SU-DHL-6 (cell line): ENCODE measurements around the gene LHB.

Experiments used
- H2AFZ ChIP-seq: fragments of 200-600 bp; sonication (generic); 2 replicates; pipeline ENCODE4 v1.6.1; 2014; ENCODE audit warnings: low read depth, mild to moderate bottlenecking, moderate library complexity, mixed read lengths, antibody characterized with exemption, low read length; ENCODE audit not compliant: severe bottlenecking
- H3F3A ChIP-seq: fragments of 200-600 bp; shearing (Covaris generic); 2 replicates; pipeline ENCODE4 v1.6.0; 2016; ENCODE audit warnings: antibody characterized with exemption, mild to moderate bottlenecking; ENCODE audit not compliant: insufficient read depth
- H3K27ac ChIP-seq: fragments of 200-600 bp; sonication (generic); 2 replicates; pipeline ENCODE4 v1.5.1; 2016; ENCODE audit warnings: low read depth, mild to moderate bottlenecking, low read length, moderate library complexity, mixed read lengths
- H3K27me3 ChIP-seq: fragments of 200-600 bp; sonication (generic), shearing (Covaris generic); 2 replicates; pipeline ENCODE4 v1.6.0; 2014; ENCODE audit warnings: mild to moderate bottlenecking, low read length
- H3K36me3 ChIP-seq: fragments of 200-600 bp; sonication (generic); 2 replicates; pipeline ENCODE4 v1.6.1; 2014; ENCODE audit warnings: mild to moderate bottlenecking, low read length, mixed read lengths
- H3K4me2 ChIP-seq: fragments of 300-600, 200-600 bp; shearing (Covaris generic), sonication (generic); 2 replicates; pipeline ENCODE4 v1.6.0; 2014; ENCODE audit warnings: low read length, low read depth, mild to moderate bottlenecking; ENCODE audit not compliant: poor library complexity, severe bottlenecking
- H3K4me3 ChIP-seq: fragments of 200-600 bp; sonication (generic); 2 replicates; pipeline ENCODE4 v1.5.1; 2014; ENCODE audit warnings: antibody characterized with exemption, low read length, mild to moderate bottlenecking, mixed read lengths; ENCODE audit not compliant: insufficient read depth, poor library complexity, severe bottlenecking
- H3K79me2 ChIP-seq: fragments of 200-600 bp; sonication (generic); 2 replicates; pipeline ENCODE4 v1.6.1; 2014; ENCODE audit warnings: mild to moderate bottlenecking, low read length, moderate library complexity; ENCODE audit not compliant: insufficient read depth
- H3K9ac ChIP-seq: fragments of 200-600 bp; sonication (generic); 2 replicates; pipeline ENCODE4 v1.7.0; 2014; ENCODE audit warnings: mild to moderate bottlenecking, low read length
- H3K9me2 ChIP-seq: fragments of 200-600 bp; sonication (generic); replicated peaks from 2 replicates; pipeline ENCODE4 v1.6.1; 2014; ENCODE audit warnings: low read length; ENCODE audit not compliant: insufficient read depth
- H3K9me3 ChIP-seq: fragments of 200-600 bp; sonication (generic); 2 replicates; pipeline ENCODE4 v1.6.1; 2014; ENCODE audit warnings: low read length, mixed read lengths; ENCODE audit not compliant: insufficient read depth
- H4K20me1 ChIP-seq: fragments of 200-600 bp; sonication (generic); 2 replicates; pipeline ENCODE4 v1.6.1; 2014; ENCODE audit warnings: low read depth, mild to moderate bottlenecking, antibody characterized with exemption, low read length, moderate library complexity, mixed read lengths
- CTCF ChIP-seq: fragments of 200-600 bp; sonication (generic); IDR thresholded peaks from one replicate; pipeline ENCODE4 v1.5.1; 2017; ENCODE audit warnings: antibody characterized with exemption, mild to moderate bottlenecking, low read length, moderate library complexity; ENCODE audit not compliant: insufficient read depth, poor library complexity, severe bottlenecking
- EZH2phosphoT487 ChIP-seq: fragments of 200-600 bp; sonication (generic), shearing (Covaris generic); conservative IDR thresholded peaks from 2 replicates; pipeline ENCODE4 v1.6.1; 2018; ENCODE audit warnings: mild to moderate bottlenecking, antibody characterized with exemption, low read length, moderate library complexity, mixed read lengths

The LHB gene

GRCh38 chr19:49006905-49007304, 10.0 kb downstream of the LHB start:
- H3K9me3 ChIP-seq, result no peaks in the 10 kb centered on the region
- H3F3A ChIP-seq, result no peaks in the 10 kb centered on the region
- no peak overlapping the region for H3K4me3 ChIP-seq
- H3K27ac ChIP-seq, result no peak overlapping the region
- H3K36me3 ChIP-seq, result no peaks in the 10 kb centered on the region; the same call in 1 of the 2 replicates
- no peaks in the 10 kb centered on the region for H4K20me1 ChIP-seq
- H3K4me2 ChIP-seq, result no peak overlapping the region
- H2AFZ ChIP-seq, result no peak overlapping the region
- H3K9ac ChIP-seq, result no peak overlapping the region
- H3K27me3 ChIP-seq, result no peaks in the 10 kb centered on the region
- TF ChIP-seq EZH2phosphoT487 (no peak), CTCF (no peak)
- H3K79me2 ChIP-seq, result no peaks in the 10 kb centered on the region
- no peaks in the 10 kb centered on the region for H3K9me2 ChIP-seq

- Histone ChIP-seq H3K9me3 (no peaks in the 10 kb centered on the region), H3K27me3 (no peaks in the 10 kb centered on the region), H3K36me3 (no peaks in the 10 kb centered on the region; the same call in 1 of the 2 replicates), H3K4me2 (no peak overlapping the region), H4K20me1 (no peaks in the 10 kb centered on the region), H3F3A (no peaks in the 10 kb centered on the region), H3K9ac (no peak overlapping the region), H3K27ac (no peak overlapping the region), H3K9me2 (no peaks in the 10 kb centered on the region), H2AFZ (no peak overlapping the region), H3K79me2 (0 out of 2 replicates have a peak, but pooled peaks cover under 1% of the 10 kb centered on the region), H3K4me3 (no peak overlapping the region)
- TF ChIP-seq CTCF (no peak), EZH2phosphoT487 (no peak)
Measured at GRCh38 chr19:49004964-49005614, 11.8 kb downstream of the LHB start.

GRCh38 chr19:49004133-49004532, 12.8 kb downstream of the LHB start:
- Histone ChIP-seq H3K4me2 (no peak overlapping the region), H3F3A (no peaks in the 10 kb centered on the region), H3K4me3 (no peak overlapping the region), H4K20me1 (no peaks in the 10 kb centered on the region), H3K27ac (no peak overlapping the region), H3K79me2 (0 out of 2 replicates have a peak, but pooled peaks cover 4% of the 10 kb centered on the region), H3K9me3 (no peaks in the 10 kb centered on the region), H2AFZ (no peak overlapping the region), H3K36me3 (no peaks in the 10 kb centered on the region; the same call in 1 of the 2 replicates), H3K9ac (no peak overlapping the region), H3K9me2 (no peaks in the 10 kb centered on the region), H3K27me3 (no peaks in the 10 kb centered on the region)
- TF ChIP-seq EZH2phosphoT487 (no peak), CTCF (no peak)
